WTC11 (cell line): ENCODE results near the gene IMPDH2. TPM values are rescaled to one million over a fixed set of nuclear protein-coding genes. Genes with fewer than 3 reads are reported as not detected.

Experiments used
- ATAC-seq: fragments of 200-7000 bp; cut with Tn5 transposase; 2 replicates; pipeline ENCODE4 v1.10.0; 2021; ENCODE audit warnings: mild to moderate bottlenecking, moderate library complexity
- CTCF ChIA-PET: fragments of 300-600 bp; sonication (Branson Sonifier 250); formaldehyde crosslinking; loops from one replicate; lab custom pipeline; 2021; ENCODE audit warnings: antibody characterized with exemption; lab: Charles Lee
- POLR2A ChIA-PET: fragments of 350-600 bp; sonication (Branson Sonifier 250); formaldehyde crosslinking; loops from one replicate; lab custom pipeline; 2021; ENCODE audit warnings: antibody characterized with exemption; lab: Charles Lee
- DNase-seq: peaks from one replicate; pipeline ENCODE4 v3.0.0; 2021; ENCODE audit warnings: low spot score
- H3K27ac Mint-ChIP-seq: 2 replicates; pipeline ENCODE4 v1.8.0; 2021; ENCODE audit warnings: mixed read lengths
- H3K27me3 Mint-ChIP-seq: 2 replicates; pipeline ENCODE4 v1.8.0; 2021; ENCODE audit warnings: low read depth, mild to moderate bottlenecking, moderate library complexity, mixed read lengths
- H3K36me3 Mint-ChIP-seq: 2 replicates; pipeline ENCODE4 v1.8.0; 2021; ENCODE audit warnings: mixed read lengths
- H3K4me1 Mint-ChIP-seq: 2 replicates; pipeline ENCODE4 v1.8.0; 2022; ENCODE audit warnings: mixed read lengths
- H3K4me3 Mint-ChIP-seq: 2 replicates; pipeline ENCODE4 v1.8.0; 2021; ENCODE audit warnings: mild to moderate bottlenecking, moderate library complexity, mixed read lengths
- H3K9me3 Mint-ChIP-seq: 2 replicates; pipeline ENCODE4 v1.8.0; 2021; ENCODE audit warnings: mixed read lengths
- CREB1 ChIP-seq: sonication (generic); formaldehyde crosslinking; IDR thresholded peaks from 2 replicates; pipeline ENCODE4 v1.8.0; 2023; ENCODE audit warnings: mild to moderate bottlenecking, missing genetic modification reagents
- E2F1 ChIP-seq: sonication (generic); formaldehyde crosslinking; IDR thresholded peaks from 2 replicates; pipeline ENCODE4 v1.8.0; 2022; ENCODE audit warnings: mild to moderate bottlenecking, missing genetic modification reagents
- E2F4 ChIP-seq: sonication (generic); formaldehyde crosslinking; IDR thresholded peaks from 2 replicates; pipeline ENCODE4 v1.8.1; 2022; ENCODE audit warnings: low read depth, mild to moderate bottlenecking, moderate library complexity, missing genetic modification reagents, borderline replicate concordance
- EMX1 ChIP-seq: fragments of 250-450 bp; sonication (Bioruptor Pico); IDR thresholded peaks from 2 replicates; pipeline ENCODE4 v1.8.0; 2021; ENCODE audit warnings: mild to moderate bottlenecking
- ERG ChIP-seq: fragments of 250-450 bp; sonication (Bioruptor Pico); IDR thresholded peaks from 2 replicates; pipeline ENCODE4 v1.8.0; 2021; ENCODE audit warnings: mild to moderate bottlenecking
- FOXP4 ChIP-seq: sonication (generic); formaldehyde crosslinking; IDR thresholded peaks from 2 replicates; pipeline ENCODE4 v1.8.0; 2022; ENCODE audit warnings: mild to moderate bottlenecking, missing genetic modification reagents
- MLX ChIP-seq: sonication (generic); formaldehyde crosslinking; IDR thresholded peaks from 2 replicates; pipeline ENCODE4 v1.8.1; 2023; ENCODE audit warnings: mild to moderate bottlenecking, missing genetic modification reagents, moderate library complexity
- RORB ChIP-seq: fragments of 250-450 bp; sonication (Bioruptor Pico); IDR thresholded peaks from 2 replicates; pipeline ENCODE4 v1.9.0; 2021; ENCODE audit warnings: mild to moderate bottlenecking
- SOX15 ChIP-seq: fragments of 250-450 bp; sonication (Bioruptor Pico); IDR thresholded peaks from 2 replicates; pipeline ENCODE4 v1.9.0; 2021; ENCODE audit warnings: mild to moderate bottlenecking
- TEAD4 ChIP-seq: sonication (generic); formaldehyde crosslinking; IDR thresholded peaks from 2 replicates; pipeline ENCODE4 v1.8.0; 2022; ENCODE audit warnings: mild to moderate bottlenecking, missing genetic modification reagents
- USF2 ChIP-seq: sonication (generic); formaldehyde crosslinking; IDR thresholded peaks from 2 replicates; pipeline ENCODE4 v1.8.1; 2023; ENCODE audit warnings: mild to moderate bottlenecking, missing genetic modification reagents, moderate library complexity
- ZNF138 ChIP-seq: sonication (generic); formaldehyde crosslinking; conservative IDR thresholded peaks from 2 replicates; pipeline ENCODE4 v1.8.1; 2022; ENCODE audit warnings: mild to moderate bottlenecking, moderate library complexity, missing genetic modification reagents
- ZNF512 ChIP-seq: sonication (generic); formaldehyde crosslinking; IDR thresholded peaks from 2 replicates; pipeline ENCODE4 v1.8.1; 2022; ENCODE audit warnings: missing genetic modification reagents, borderline replicate concordance
- ZNF671 ChIP-seq: fragments of 250-450 bp; sonication (Bioruptor Pico); IDR thresholded peaks from 2 replicates; pipeline ENCODE4 v1.8.0; 2021; ENCODE audit warnings: mild to moderate bottlenecking
- total RNA-seq: library from RNA; stranded (reverse); gene quantifications from 3 replicates; pipeline ENCODE4 v1.2.3, GENCODE V29; 2021
- TF ChIP-seq, protein P1 (sequence below): sonication (generic); formaldehyde crosslinking; IDR thresholded peaks from 2 replicates; pipeline ENCODE4 v1.8.1; 2023; ENCODE audit warnings: mild to moderate bottlenecking, missing genetic modification reagents
- TF ChIP-seq, protein P2 (sequence below): sonication (generic); formaldehyde crosslinking; conservative IDR thresholded peaks from 2 replicates; pipeline ENCODE4 v1.8.1; 2022; ENCODE audit warnings: mild to moderate bottlenecking, missing genetic modification reagents

Gene IMPDH2
- total RNA-seq, 1 experiment from 2014 or later = 452 TPM

GRCh38 chr3:48984663-48985062 is 44.5 kb downstream of the IMPDH2 start (continued):
- TF ChIP-seq CREB1 (CRISPR knock-in tag) (no peak), RORB (no peak), MLX (no peak), ZNF512 (CRISPR knock-in tag) (no peak), ZNF671 (CRISPR knock-in tag) (no peak), USF2 (CRISPR knock-in tag) (no peak)

DNA sequence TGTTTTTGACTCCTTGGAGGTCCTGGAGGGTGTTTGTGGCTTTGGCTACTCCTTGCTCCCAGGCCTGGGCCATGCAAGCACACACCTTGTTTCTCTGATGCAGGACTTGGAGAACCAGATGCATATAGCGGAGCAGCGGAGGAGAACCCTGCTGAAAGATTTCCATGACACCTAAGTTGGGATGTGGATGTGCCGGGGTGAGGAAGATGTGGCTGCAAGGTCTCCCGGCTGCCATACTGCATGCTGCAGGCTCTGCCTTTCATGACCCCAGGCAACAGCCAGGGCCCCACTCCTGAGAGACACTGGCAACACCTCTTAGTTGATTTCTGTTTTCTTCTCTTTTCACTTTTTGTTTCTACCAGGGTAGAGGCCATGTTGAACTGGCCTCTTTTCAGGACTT is 46.1 kb downstream of the IMPDH2 start:
- H3K36me3 Mint-ChIP-seq = peaks cover 40% of the 10 kb centered on the region
- DNase-seq (no peak), ATAC-seq (no peak)
- H3K27ac Mint-ChIP-seq = no peak overlapping the region
- H3K4me1 Mint-ChIP-seq = peaks cover 4% of the 10 kb centered on the region
- TF ChIP-seq TEAD4 = no peak
- TF ChIP-seq EMX1 (CRISPR knock-in tag) = no peak
- no peak for TF ChIP-seq MLX
- no peak for TF ChIP-seq E2F4 (CRISPR knock-in tag)
- no peak for TF ChIP-seq ZNF138 (CRISPR knock-in tag)
- TF ChIP-seq ERG = no peak
- no peak for TF ChIP-seq ZNF512 (CRISPR knock-in tag)
- no peak for TF ChIP-seq E2F1 (CRISPR knock-in tag)
- no peak for TF ChIP-seq FOXP4 (CRISPR knock-in tag)
- TF ChIP-seq, protein P1, sequence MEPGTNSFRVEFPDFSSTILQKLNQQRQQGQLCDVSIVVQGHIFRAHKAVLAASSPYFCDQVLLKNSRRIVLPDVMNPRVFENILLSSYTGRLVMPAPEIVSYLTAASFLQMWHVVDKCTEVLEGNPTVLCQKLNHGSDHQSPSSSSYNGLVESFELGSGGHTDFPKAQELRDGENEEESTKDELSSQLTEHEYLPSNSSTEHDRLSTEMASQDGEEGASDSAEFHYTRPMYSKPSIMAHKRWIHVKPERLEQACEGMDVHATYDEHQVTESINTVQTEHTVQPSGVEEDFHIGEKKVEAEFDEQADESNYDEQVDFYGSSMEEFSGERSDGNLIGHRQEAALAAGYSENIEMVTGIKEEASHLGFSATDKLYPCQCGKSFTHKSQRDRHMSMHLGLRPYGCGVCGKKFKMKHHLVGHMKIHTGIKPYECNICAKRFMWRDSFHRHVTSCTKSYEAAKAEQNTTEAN = no peak
- no peak for TF ChIP-seq SOX15 (CRISPR knock-in tag)
- TF ChIP-seq, protein P2, sequence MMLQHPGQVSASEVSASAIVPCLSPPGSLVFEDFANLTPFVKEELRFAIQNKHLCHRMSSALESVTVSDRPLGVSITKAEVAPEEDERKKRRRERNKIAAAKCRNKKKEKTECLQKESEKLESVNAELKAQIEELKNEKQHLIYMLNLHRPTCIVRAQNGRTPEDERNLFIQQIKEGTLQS = no peak
- POLR2A ChIA-PET = no interaction called here
- no peaks in the 10 kb centered on the region for H3K9me3 Mint-ChIP-seq
- no peaks in the 10 kb centered on the region for H3K27me3 Mint-ChIP-seq
- H3K4me3 Mint-ChIP-seq = no peak overlapping the region
- CTCF ChIA-PET = interaction anchor here (0.6 kb wide), 1 partner anchor 44 kb away, joined by 3 read pairs; no protein-coding TSS in a partner anchor
